Hepatocyte (in vitro differentiated cells): ENCODE data around the gene RAPGEF5.

Experiments
- CTCF ChIP-seq: fragments of 200-600 bp; sonication (generic); IDR thresholded peaks from 2 replicates; pipeline ENCODE4 v1.5.1; 2016; ENCODE audit warnings: antibody characterized with exemption, mild to moderate bottlenecking; ENCODE audit not compliant: poor library complexity
- EZH2 ChIP-seq: fragments of 200-600 bp; sonication (generic); IDR thresholded peaks from 2 replicates; pipeline ENCODE4 v1.6.1; 2016; ENCODE audit warnings: antibody characterized with exemption, mild to moderate bottlenecking, borderline replicate concordance
- EZH2phosphoT487 ChIP-seq: fragments of 200-600 bp; sonication (generic); IDR thresholded peaks from one replicate; pipeline ENCODE4 v1.6.1; 2018; ENCODE audit warnings: antibody characterized with exemption, mild to moderate bottlenecking, low read depth, moderate library complexity; ENCODE audit not compliant: unreplicated experiment, severe bottlenecking

GRCh38 chr7:22174574-22174953, 182.4 kb downstream of the RAPGEF5 start:
- TF ChIP-seq EZH2 (no peak), CTCF (no peak), EZH2phosphoT487 (no peak)
